LNCaP clone FGC (cell line): ENCODE results near the gene OR5H6.
"Not testable (repeated sequence)": the region's sequence is repeated elsewhere in the genome, so short reads cannot be mapped to it uniquely, and the experiment has no call there.

Experiments
- DNase-seq: peaks from one replicate; pipeline ENCODE4 v3.0.0-alpha.2; 2011; ENCODE audit warnings: low read depth
- H3K4me3 ChIP-seq: 2 replicates; pipeline ENCODE4 v1.5.1; 2011; ENCODE audit warnings: mild to moderate bottlenecking, low read depth, low read length, control low read depth
- TF ChIP-seq, protein P1 (sequence below): IDR thresholded peaks from 2 replicates; pipeline ENCODE4 v1.5.1; 2012; ENCODE audit warnings: mild to moderate bottlenecking; ENCODE audit not compliant: control insufficient read depth, insufficient read depth; ENCODE audit errors: extremely low read depth

The OR5H6 gene

DNA sequence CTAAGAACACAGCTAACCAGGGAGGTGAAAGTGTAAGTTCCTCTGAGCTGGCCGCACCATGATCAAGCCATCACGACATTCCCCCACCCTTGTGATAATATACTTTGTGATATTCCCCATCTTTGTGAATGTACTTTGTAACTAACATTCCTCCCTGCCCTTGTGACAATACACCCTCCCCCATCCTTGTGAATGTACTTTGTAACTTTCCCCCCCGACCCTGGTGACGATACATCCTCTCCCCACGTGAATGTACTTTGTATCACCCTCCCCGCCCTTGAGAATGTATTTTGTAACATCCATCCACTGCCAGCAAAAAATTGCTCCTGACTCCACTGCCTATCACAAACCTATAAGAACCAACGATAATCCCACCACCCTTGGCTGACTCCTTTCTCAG lies 20.2 kb upstream of the OR5H6 start:
- no peak for DNase-seq
- no peak overlapping the region for H3K4me3 ChIP-seq
- TF ChIP-seq, protein P1, sequence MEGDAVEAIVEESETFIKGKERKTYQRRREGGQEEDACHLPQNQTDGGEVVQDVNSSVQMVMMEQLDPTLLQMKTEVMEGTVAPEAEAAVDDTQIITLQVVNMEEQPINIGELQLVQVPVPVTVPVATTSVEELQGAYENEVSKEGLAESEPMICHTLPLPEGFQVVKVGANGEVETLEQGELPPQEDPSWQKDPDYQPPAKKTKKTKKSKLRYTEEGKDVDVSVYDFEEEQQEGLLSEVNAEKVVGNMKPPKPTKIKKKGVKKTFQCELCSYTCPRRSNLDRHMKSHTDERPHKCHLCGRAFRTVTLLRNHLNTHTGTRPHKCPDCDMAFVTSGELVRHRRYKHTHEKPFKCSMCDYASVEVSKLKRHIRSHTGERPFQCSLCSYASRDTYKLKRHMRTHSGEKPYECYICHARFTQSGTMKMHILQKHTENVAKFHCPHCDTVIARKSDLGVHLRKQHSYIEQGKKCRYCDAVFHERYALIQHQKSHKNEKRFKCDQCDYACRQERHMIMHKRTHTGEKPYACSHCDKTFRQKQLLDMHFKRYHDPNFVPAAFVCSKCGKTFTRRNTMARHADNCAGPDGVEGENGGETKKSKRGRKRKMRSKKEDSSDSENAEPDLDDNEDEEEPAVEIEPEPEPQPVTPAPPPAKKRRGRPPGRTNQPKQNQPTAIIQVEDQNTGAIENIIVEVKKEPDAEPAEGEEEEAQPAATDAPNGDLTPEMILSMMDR = no peak

- DNase-seq = no peak
- H3K4me3 ChIP-seq = no peak overlapping the region
- TF ChIP-seq, protein P1 = no peak
Measured at GRCh38 chr3:98246142-98246541, 17.9 kb upstream of the OR5H6 start.

GRCh38 chr3:98256026-98256425 lies 8.0 kb upstream of the OR5H6 start:
- not testable (repeated sequence) for H3K4me3 ChIP-seq, DNase-seq

DNA sequence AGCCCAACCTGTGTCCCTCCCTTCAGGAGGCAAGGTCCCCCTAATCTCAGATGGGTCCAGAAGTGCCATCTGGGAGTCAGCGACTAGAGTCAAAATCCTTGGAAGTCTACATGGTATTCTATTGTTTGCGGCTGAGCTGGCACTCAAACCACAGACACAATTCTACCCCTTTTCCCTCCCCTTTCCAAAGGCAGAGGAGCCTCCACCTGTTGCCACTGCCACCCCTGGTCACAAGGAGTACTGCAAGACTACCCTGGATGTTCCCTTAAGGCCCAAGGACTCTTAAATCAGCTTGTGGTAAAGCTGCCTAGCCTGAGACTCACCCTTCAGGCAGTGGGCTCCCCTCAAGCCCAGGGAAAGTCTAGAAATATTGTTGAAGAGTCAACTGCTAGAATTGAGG lies 4.3 kb upstream of the OR5H6 start:
- TF ChIP-seq, protein P1 = 0 out of 2 replicates have a peak, but pooled peaks have one; percentile 19
- H3K4me3 ChIP-seq = no peak overlapping the region
- no peak for DNase-seq

- H3K4me3 ChIP-seq = no peak overlapping the region
- DNase-seq = no peak
- TF ChIP-seq, protein P1 = no peak
Measured at GRCh38 chr3:98262046-98262445, 2.0 kb upstream of the OR5H6 start.

GRCh38 chr3:98269846-98270245 lies 5.8 kb downstream of the OR5H6 start:
- TF ChIP-seq, protein P1 = no peak
- H3K4me3 ChIP-seq = no peak overlapping the region
- DNase-seq = no peak

DNA sequence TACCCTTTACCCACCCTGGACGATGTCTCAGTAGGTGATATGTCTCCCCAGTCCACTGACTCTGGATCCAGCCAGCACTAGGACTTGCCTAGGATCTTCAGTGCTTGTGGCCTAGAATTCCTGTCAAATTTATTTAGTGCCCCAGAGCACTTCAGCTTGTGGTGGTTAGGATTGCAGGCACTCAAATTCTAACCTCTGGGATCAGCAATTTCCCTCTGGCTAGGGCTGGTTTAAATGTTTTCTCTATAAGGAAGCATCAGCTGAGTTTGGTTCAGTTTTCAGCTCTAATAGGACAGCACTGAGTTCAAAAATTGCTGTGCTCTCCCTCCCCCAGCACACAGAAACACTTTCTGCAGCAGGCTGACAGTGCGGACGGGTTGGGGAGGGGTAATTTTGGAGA lies 8.1 kb downstream of the OR5H6 start:
- TF ChIP-seq, protein P1 = no peak
- no peak for DNase-seq
- no peak overlapping the region for H3K4me3 ChIP-seq

- no peak overlapping the region for H3K4me3 ChIP-seq
- TF ChIP-seq, protein P1 = no peak
- DNase-seq = no peak
Measured at GRCh38 chr3:98274914-98275313, 10.9 kb downstream of the OR5H6 start.
